ENCODE results near the gene PAPPA2. TPM values are rescaled to one million over a fixed set of nuclear protein-coding genes. Genes with fewer than 3 reads are reported as not detected.
A peak's percentile ranks its signal among the peaks of the same experiment; 100 is the strongest.

PAPPA2 gene
- total and polyA plus RNA-seq, 9 of the 15 experiments (the other 6 are each of a cell fraction or from before 2014, with no cell fraction given) = 0.01 to 0.15 (median 0.05) TPM; not detected in 2

- TF ChIP-seq RNF2 (IDR thresholded peaks at IDR 0.05) (peak; percentile 94), TGIF2 (CRISPR knock-in tag; IDR thresholded peaks at IDR 0.05) (no peak), EGR1 (conservative IDR thresholded peaks at IDR 0.05) (no peak), POLR2B (IDR thresholded peaks at IDR 0.05; ENCODE audit: low read depth, partially characterized antibody) (no peak), POLR3G (IDR thresholded peaks at IDR 0.05; ENCODE audit: extremely low read depth, insufficient read length, insufficient replicate concordance) (no peak), MTF1 (CRISPR knock-in tag; IDR thresholded peaks at IDR 0.05; ENCODE audit: borderline replicate concordance) (no peak), CTCFL (IDR thresholded peaks at IDR 0.05; ENCODE audit: borderline replicate concordance, insufficient read depth, low read depth, low read length, poor library complexity, severe bottlenecking) (no peak), TAF1 (IDR thresholded peaks at IDR 0.05; ENCODE audit: control insufficient read depth, extremely low read depth, insufficient read depth, low read length, severe bottlenecking) (no peak), HEY1 (CRISPR knock-in tag; IDR thresholded peaks at IDR 0.05; ENCODE audit: borderline replicate concordance) (peak; percentile 31; the same call in 1 of the 2 replicates), CBX2 (IDR thresholded peaks at IDR 0.05; ENCODE audit: insufficient read depth, low read length, poor library complexity, severe bottlenecking) (no peak), NCOA4 (IDR thresholded peaks at IDR 0.05; ENCODE audit: partially characterized antibody) (no peak), ZEB2 (IDR thresholded peaks at IDR 0.05) (0 out of 2 replicates have a peak, but pooled peaks have one; percentile 48), EZH2 (IDR thresholded peaks at IDR 0.05; ENCODE audit: borderline replicate concordance, low read depth, low read length) (peak; percentile 76; the same call in 1 of the 2 replicates), ZNF143 (CRISPR knock-in tag; IDR thresholded peaks at IDR 0.05) (no peak), GTF2A2 (tag; IDR thresholded peaks at IDR 0.05) (no peak), RHOXF2B (CRISPR knock-in tag; conservative IDR thresholded peaks at IDR 0.05) (no peak), SNIP1 (IDR thresholded peaks at IDR 0.05; ENCODE audit: low read depth) (no peak), ZNF384 (IDR thresholded peaks at IDR 0.05; ENCODE audit: low read depth, low read length) (no peak), DACH1 (IDR thresholded peaks at IDR 0.05; ENCODE audit: partially characterized antibody) (no peak), TAF9B (IDR thresholded peaks at IDR 0.05; ENCODE audit: partially characterized antibody) (no peak), LARP7 (IDR thresholded peaks at IDR 0.05) (no peak), HNRNPL (IDR thresholded peaks at IDR 0.05; ENCODE audit: low read depth, low read length) (0 out of 2 replicates have a peak, but pooled peaks have one; percentile 29), PTBP1 (IDR thresholded peaks at IDR 0.05; ENCODE audit: low read depth, low read length) (no peak)
- TF ChIP-seq, protein P1, sequence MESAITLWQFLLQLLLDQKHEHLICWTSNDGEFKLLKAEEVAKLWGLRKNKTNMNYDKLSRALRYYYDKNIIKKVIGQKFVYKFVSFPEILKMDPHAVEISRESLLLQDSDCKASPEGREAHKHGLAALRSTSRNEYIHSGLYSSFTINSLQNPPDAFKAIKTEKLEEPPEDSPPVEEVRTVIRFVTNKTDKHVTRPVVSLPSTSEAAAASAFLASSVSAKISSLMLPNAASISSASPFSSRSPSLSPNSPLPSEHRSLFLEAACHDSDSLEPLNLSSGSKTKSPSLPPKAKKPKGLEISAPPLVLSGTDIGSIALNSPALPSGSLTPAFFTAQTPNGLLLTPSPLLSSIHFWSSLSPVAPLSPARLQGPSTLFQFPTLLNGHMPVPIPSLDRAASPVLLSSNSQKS (CRISPR knock-in tag; IDR thresholded peaks at IDR 0.05) = no peak
- TF ChIP-seq, protein P2, sequence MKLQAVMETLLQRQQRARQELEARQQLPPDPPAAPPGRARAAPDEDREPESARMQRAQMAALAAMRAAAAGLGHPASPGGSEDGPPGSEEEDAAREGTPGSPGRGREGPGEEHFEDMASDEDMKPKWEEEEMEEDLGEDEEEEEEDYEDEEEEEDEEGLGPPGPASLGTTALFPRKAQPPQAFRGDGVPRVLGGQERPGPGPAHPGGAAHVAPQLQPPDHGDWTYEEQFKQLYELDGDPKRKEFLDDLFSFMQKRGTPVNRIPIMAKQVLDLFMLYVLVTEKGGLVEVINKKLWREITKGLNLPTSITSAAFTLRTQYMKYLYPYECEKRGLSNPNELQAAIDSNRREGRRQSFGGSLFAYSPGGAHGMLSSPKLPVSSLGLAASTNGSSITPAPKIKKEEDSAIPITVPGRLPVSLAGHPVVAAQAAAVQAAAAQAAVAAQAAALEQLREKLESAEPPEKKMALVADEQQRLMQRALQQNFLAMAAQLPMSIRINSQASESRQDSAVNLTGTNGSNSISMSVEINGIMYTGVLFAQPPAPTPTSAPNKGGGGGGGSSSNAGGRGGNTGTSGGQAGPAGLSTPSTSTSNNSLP (IDR thresholded peaks at IDR 0.05; ENCODE audit: borderline replicate concordance, low read depth, low read length) = no peak; the same call in 1 of the 2 replicates
Observed at GRCh38 chr1:176879784-176880620, 417.0 kb downstream of the PAPPA2 start (continued).
